GM18511 (cell line): ENCODE results near the gene CNPY2.
"Not testable (repeated sequence)": the region's sequence is repeated elsewhere in the genome, so short reads cannot be mapped to it uniquely, and the experiment has no call there.

ENCODE experiments used
- ATAC-seq: cut with Tn5 transposase; IDR thresholded peaks from one replicate; pipeline ENCODE4 v1.9.1; 2021; ENCODE audit warnings: mild to moderate bottlenecking, moderate library complexity; ENCODE audit not compliant: unreplicated experiment

Gene CNPY2

GRCh38 chr12:56315622-56316473 is at the start of gene CNPY2:
Gene CNPY2, minus strand, starts transcription at chr12:56315988. Its CDS starts 771 bp downstream, at chr12:56315217.
- ATAC-seq: peak; percentile 92

GRCh38 chr12:56362130-56363059 is 46.6 kb upstream of the CNPY2 start, which contains the start of gene APOF:
Gene APOF, minus strand, starts transcription at chr12:56362857. Its CDS starts 112 bp downstream, at chr12:56362745.
- ATAC-seq: no peak

GRCh38 chr12:56361487-56362129 is 45.8 kb upstream of the CNPY2 start:
- no peak for ATAC-seq

- ATAC-seq: peak; percentile 96
These were observed 44.3 kb upstream of the CNPY2 start, which contains the start of gene STAT2 for GRCh38 chr12:56359851-56360767. Gene STAT2, minus strand, starts transcription at chr12:56360107. Its CDS starts 3,536 bp downstream, at chr12:56356571.

GRCh38 chr12:56358836-56359532 is 43.2 kb upstream of the CNPY2 start:
- no peak for ATAC-seq

- no peak for ATAC-seq
These were observed 35.5 kb upstream of the CNPY2 start for GRCh38 chr12:56351325-56351724.

GRCh38 chr12:56350662-56351061 is 34.9 kb upstream of the CNPY2 start:
- ATAC-seq: no peak

GRCh38 chr12:56348776-56349175 is 33.0 kb upstream of the CNPY2 start:
- no peak for ATAC-seq

- ATAC-seq: not testable (repeated sequence)
These were observed 31.5 kb upstream of the CNPY2 start for GRCh38 chr12:56347255-56347654.

- no peak for ATAC-seq
These were observed 30.9 kb upstream of the CNPY2 start for GRCh38 chr12:56346675-56347074.

GRCh38 chr12:56342290-56342689 is 26.5 kb upstream of the CNPY2 start:
- not testable (repeated sequence) for ATAC-seq

- ATAC-seq: no peak
These were observed 25.8 kb upstream of the CNPY2 start for GRCh38 chr12:56341616-56342015.

- no peak for ATAC-seq
These were observed 23.3 kb upstream of the CNPY2 start for GRCh38 chr12:56339158-56339422.

- ATAC-seq: no peak
These were observed 22.7 kb upstream of the CNPY2 start, which contains the start of gene IL23A for GRCh38 chr12:56338308-56339157. Gene IL23A, plus strand, starts transcription at chr12:56338884. Its CDS starts 161 bp downstream, at chr12:56339045.

GRCh38 chr12:56337753-56338251 is 22.0 kb upstream of the CNPY2 start:
- no peak for ATAC-seq

GRCh38 chr12:56336361-56337167 is 20.8 kb upstream of the CNPY2 start:
- ATAC-seq: no peak

GRCh38 chr12:56335527-56335926 is 19.7 kb upstream of the CNPY2 start:
- not testable (repeated sequence) for ATAC-seq

- ATAC-seq: no peak
These were observed 18.7 kb upstream of the CNPY2 start for GRCh38 chr12:56334490-56334793.
